NCI-H446 (cell line): ENCODE results near the gene CCDC167.

Source experiments
- DNase-seq, 2 experiments: peaks; one replicate each; lab custom pipeline; 2025; lab: John Stamatoyannopoulos, UW

CCDC167 gene

GRCh38 chr6:37489697-37490336 is 9.9 kb downstream of the CCDC167 start:
- peak in 1 of 2 experiments; percentile 46 for DNase-seq

- no peak for DNase-seq
These were observed 11.2 kb downstream of the CCDC167 start for GRCh38 chr6:37488476-37488875.

- DNase-seq: peak in 1 of 2 experiments; percentile 50
These were observed 11.9 kb downstream of the CCDC167 start for GRCh38 chr6:37487591-37488380.

GRCh38 chr6:37486121-37486839 is 13.4 kb downstream of the CCDC167 start:
- no peak for DNase-seq

GRCh38 chr6:37485291-37485702 is 14.4 kb downstream of the CCDC167 start:
- DNase-seq: peak in 1 of 2 experiments; percentile 46

GRCh38 chr6:37484786-37485170 is 14.9 kb downstream of the CCDC167 start:
- DNase-seq: no peak

- peak in 1 of 2 experiments; percentile 69 for DNase-seq
These were observed 15.5 kb downstream of the CCDC167 start for GRCh38 chr6:37483917-37484785.

GRCh38 chr6:37483252-37483901 is 16.3 kb downstream of the CCDC167 start:
- DNase-seq: no peak

- DNase-seq: no peak
These were observed 17.0 kb downstream of the CCDC167 start for GRCh38 chr6:37482606-37483251.

GRCh38 chr6:37481711-37482605 is 17.7 kb downstream of the CCDC167 start:
- DNase-seq: no peak

- no peak for DNase-seq
These were observed 18.6 kb downstream of the CCDC167 start for GRCh38 chr6:37480951-37481534.

GRCh38 chr6:37480118-37480736 is 19.5 kb downstream of the CCDC167 start:
- DNase-seq: no peak

GRCh38 chr6:37479266-37479854 is 20.3 kb downstream of the CCDC167 start:
- DNase-seq: no peak

GRCh38 chr6:37478827-37479226 is 20.9 kb downstream of the CCDC167 start:
- no peak for DNase-seq

GRCh38 chr6:37477656-37478435 is 21.8 kb downstream of the CCDC167 start:
- DNase-seq: no peak

GRCh38 chr6:37477191-37477590 is 22.5 kb downstream of the CCDC167 start:
- no peak for DNase-seq

GRCh38 chr6:37474316-37474715 is 25.4 kb downstream of the CCDC167 start:
- no peak for DNase-seq
